Smooth muscle cell (in vitro differentiated cells): ENCODE results near the gene PSMB4. TPM values are rescaled to one million over a fixed set of nuclear protein-coding genes. Genes with fewer than 3 reads are reported as not detected.

Experiments
- DNase-seq: peaks from one replicate; lab custom pipeline; 2025; ENCODE audit not compliant: unreplicated experiment; lab: John Stamatoyannopoulos, UW
- H2AFZ ChIP-seq: fragments of 200-600 bp; sonication (generic); 2 replicates; pipeline ENCODE4 v1.6.0; 2016; ENCODE audit warnings: antibody characterized with exemption, low read depth, mild to moderate bottlenecking
- H3F3A ChIP-seq: fragments of 200-600 bp; sonication (generic); 2 replicates; pipeline ENCODE4 v1.6.0; 2017; ENCODE audit warnings: antibody characterized with exemption, low read depth
- H3K27ac ChIP-seq: fragments of 200-600 bp; sonication (generic); 2 replicates; pipeline ENCODE4 v1.5.1; 2016; ENCODE audit warnings: low read depth, mild to moderate bottlenecking
- H3K27me3 ChIP-seq: fragments of 200-600 bp; sonication (generic); 2 replicates; pipeline ENCODE4 v1.6.1; 2016; ENCODE audit warnings: low read depth, mild to moderate bottlenecking
- H3K36me3 ChIP-seq: fragments of 200-600 bp; sonication (generic); 2 replicates; pipeline ENCODE4 v1.5.1; 2016; ENCODE audit warnings: low read depth
- H3K4me1 ChIP-seq: fragments of 200-600 bp; sonication (generic); 2 replicates; pipeline ENCODE4 v1.5.1; 2016; ENCODE audit warnings: low read depth
- H3K4me2 ChIP-seq: fragments of 200-600 bp; sonication (generic); 2 replicates; pipeline ENCODE4 v1.6.0; 2016; ENCODE audit warnings: mild to moderate bottlenecking
- H3K4me3 ChIP-seq: fragments of 200-600 bp; sonication (generic); 2 replicates; pipeline ENCODE4 v1.5.1; 2016; ENCODE audit warnings: mild to moderate bottlenecking
- H3K79me2 ChIP-seq: fragments of 200-600 bp; sonication (generic); 2 replicates; pipeline ENCODE4 v1.6.0; 2016; ENCODE audit warnings: low read depth, mild to moderate bottlenecking
- H3K9ac ChIP-seq: fragments of 200-600 bp; sonication (generic); 2 replicates; pipeline ENCODE4 v1.6.0; 2016; ENCODE audit warnings: low read depth
- H3K9me3 ChIP-seq: fragments of 200-600 bp; sonication (generic); replicated peaks from 2 replicates; pipeline ENCODE4 v1.5.1; 2016; ENCODE audit warnings: low read depth
- H4K20me1 ChIP-seq: fragments of 200-600 bp; sonication (generic); 2 replicates; pipeline ENCODE4 v1.6.0; 2016; ENCODE audit warnings: low read depth
- CTCF ChIP-seq: fragments of 200-600 bp; sonication (generic); IDR thresholded peaks from 2 replicates; pipeline ENCODE4 v1.5.1; 2017; ENCODE audit warnings: borderline replicate concordance, mild to moderate bottlenecking, antibody characterized with exemption; ENCODE audit not compliant: insufficient read depth, poor library complexity, severe bottlenecking
- WGBS: methylation state at CpG from one replicate; pipeline ENCODE4 v1.1.7; 2016; ENCODE audit warnings: low lambda C conversion rate; 5-methylcytosine and 5-hydroxymethylcytosine counted together
- polyA plus RNA-seq: library from polyadenylated mRNA; unstranded; fragments of >200 nt; fragmentation: Nextera tagmentation; extraction: Ambion mirVana; gene quantifications from 2 replicates; pipeline ENCODE4 v1.2.1, GENCODE V29; 2016
- total RNA-seq: library from RNA; depleted of rRNA; stranded (reverse); fragments of >200 nt; gene quantifications from 2 replicates; pipeline ENCODE4 v1.2.3, GENCODE V29; 2014

PSMB4 gene
- total and polyA plus RNA-seq, 2 experiments from 2014 or later: 88.6 to 316 TPM

- Histone ChIP-seq H3K9me3 (no peaks in the 10 kb centered on the region), H2AFZ (no peak overlapping the region), H4K20me1 (no peaks in the 10 kb centered on the region), H3K36me3 (no peaks in the 10 kb centered on the region), H3K9ac (no peak overlapping the region), H3K27me3 (no peaks in the 10 kb centered on the region), H3F3A (no peaks in the 10 kb centered on the region), H3K27ac (no peak overlapping the region), H3K4me1 (no peaks in the 10 kb centered on the region), H3K4me3 (no peak overlapping the region), H3K4me2 (no peak overlapping the region), H3K79me2 (no peaks in the 10 kb centered on the region)
- no peak for DNase-seq
- no peak for TF ChIP-seq CTCF
These were observed 37.5 kb upstream of the PSMB4 start for GRCh38 chr1:151361883-151362282.

- H3F3A ChIP-seq: no peaks in the 10 kb centered on the region
- no peak overlapping the region for H3K4me2 ChIP-seq
- no peaks in the 10 kb centered on the region for H3K9me3 ChIP-seq
- no peak overlapping the region for H3K9ac ChIP-seq
- no peaks in the 10 kb centered on the region for H3K4me1 ChIP-seq
- no peak overlapping the region for H3K4me3 ChIP-seq
- H3K79me2 ChIP-seq: no peaks in the 10 kb centered on the region
- no peaks in the 10 kb centered on the region for H3K36me3 ChIP-seq
- no peaks in the 10 kb centered on the region for H4K20me1 ChIP-seq
- 94% methylated on average over 3 of the region's 3 CpGs for WGBS
- no peak overlapping the region for H3K27ac ChIP-seq
- no peak for DNase-seq
- TF ChIP-seq CTCF: no peak
- no peak overlapping the region for H2AFZ ChIP-seq
- H3K27me3 ChIP-seq: no peaks in the 10 kb centered on the region
These were observed 36.8 kb upstream of the PSMB4 start for GRCh38 chr1:151362308-151363155.

GRCh38 chr1:151364996-151365395 is 34.4 kb upstream of the PSMB4 start:
- no peak overlapping the region for H3K4me2 ChIP-seq
- H3K27me3 ChIP-seq: no peaks in the 10 kb centered on the region
- WGBS: 97% methylated on average over 4 of the region's 4 CpGs
- no peak for TF ChIP-seq CTCF
- H4K20me1 ChIP-seq: no peaks in the 10 kb centered on the region
- no peak overlapping the region for H3K4me3 ChIP-seq
- no peak overlapping the region for H2AFZ ChIP-seq
- H3K9ac ChIP-seq: no peak overlapping the region
- no peaks in the 10 kb centered on the region for H3K9me3 ChIP-seq
- DNase-seq: no peak
- no peaks in the 10 kb centered on the region for H3K79me2 ChIP-seq
- no peaks in the 10 kb centered on the region for H3K36me3 ChIP-seq
- no peak overlapping the region for H3K27ac ChIP-seq
- H3K4me1 ChIP-seq: no peaks in the 10 kb centered on the region
- H3F3A ChIP-seq: no peaks in the 10 kb centered on the region
